ENCODE data around the gene HEXD.

Gene HEXD

DNA sequence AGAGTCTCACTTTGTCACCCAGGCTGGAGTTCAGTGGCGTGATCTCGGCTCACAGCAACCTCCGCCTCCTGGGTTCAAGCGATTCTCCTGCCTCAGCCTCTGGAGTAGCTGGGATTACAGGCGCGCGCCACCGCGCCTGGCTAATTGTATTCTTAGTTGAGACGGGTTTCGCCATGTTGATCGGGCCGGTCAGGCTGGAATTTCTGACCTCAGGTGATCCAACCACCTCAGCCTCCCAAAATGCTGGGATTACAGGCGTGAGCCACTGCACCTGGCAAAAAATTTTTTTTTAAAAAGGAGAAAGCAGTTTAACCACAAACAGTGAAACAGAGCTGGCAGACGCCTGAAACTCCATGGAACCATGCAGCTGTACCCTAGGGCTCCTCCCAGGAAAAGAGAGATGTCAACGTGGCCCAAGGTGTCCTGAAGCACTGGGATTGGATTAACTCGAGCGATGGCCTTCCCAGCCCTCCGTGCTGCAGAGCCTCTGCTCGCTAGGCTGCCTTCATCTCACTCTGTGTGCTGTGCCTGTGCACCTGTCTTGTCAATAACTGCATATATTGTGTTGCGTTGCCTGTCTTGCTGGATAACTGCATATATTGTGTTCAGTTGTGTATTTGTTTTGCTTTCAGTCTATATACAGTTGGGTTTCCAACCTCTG is 71.8 kb downstream of the HEXD start:
- no peak for TF ChIP-seq EZH2phosphoT487 (IDR thresholded peaks at IDR 0.05; ENCODE audit: low read length)
- TF ChIP-seq EZH2 (optimal IDR thresholded peaks at IDR 0.05; ENCODE audit: low read depth, low read length): no peak
- TF ChIP-seq, protein P1, sequence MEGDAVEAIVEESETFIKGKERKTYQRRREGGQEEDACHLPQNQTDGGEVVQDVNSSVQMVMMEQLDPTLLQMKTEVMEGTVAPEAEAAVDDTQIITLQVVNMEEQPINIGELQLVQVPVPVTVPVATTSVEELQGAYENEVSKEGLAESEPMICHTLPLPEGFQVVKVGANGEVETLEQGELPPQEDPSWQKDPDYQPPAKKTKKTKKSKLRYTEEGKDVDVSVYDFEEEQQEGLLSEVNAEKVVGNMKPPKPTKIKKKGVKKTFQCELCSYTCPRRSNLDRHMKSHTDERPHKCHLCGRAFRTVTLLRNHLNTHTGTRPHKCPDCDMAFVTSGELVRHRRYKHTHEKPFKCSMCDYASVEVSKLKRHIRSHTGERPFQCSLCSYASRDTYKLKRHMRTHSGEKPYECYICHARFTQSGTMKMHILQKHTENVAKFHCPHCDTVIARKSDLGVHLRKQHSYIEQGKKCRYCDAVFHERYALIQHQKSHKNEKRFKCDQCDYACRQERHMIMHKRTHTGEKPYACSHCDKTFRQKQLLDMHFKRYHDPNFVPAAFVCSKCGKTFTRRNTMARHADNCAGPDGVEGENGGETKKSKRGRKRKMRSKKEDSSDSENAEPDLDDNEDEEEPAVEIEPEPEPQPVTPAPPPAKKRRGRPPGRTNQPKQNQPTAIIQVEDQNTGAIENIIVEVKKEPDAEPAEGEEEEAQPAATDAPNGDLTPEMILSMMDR (IDR thresholded peaks at IDR 0.05; ENCODE audit: low read length): no peak
- DNase-seq: no peak
- no peaks in the 10 kb centered on the region for H3K9me3 ChIP-seq (replicated peaks; ENCODE audit: insufficient read depth, low read length)
- peak overlapping the region; percentile 60; the same call in 1 of the 2 replicates for H3K27ac ChIP-seq (ENCODE audit: low read length)
- no peaks in the 10 kb centered on the region for H4K20me1 ChIP-seq (ENCODE audit: insufficient read depth, low read length)
- no peak overlapping the region for H2AFZ ChIP-seq (ENCODE audit: low read length)
- H3K4me2 ChIP-seq (ENCODE audit: low read depth, low read length): peak overlapping the region; percentile 38
- no peaks in the 10 kb centered on the region for H3K9me2 ChIP-seq (replicated peaks; ENCODE audit: insufficient read depth, low read length)
- no peak overlapping the region; the same call in 1 of the 2 replicates for H3K9ac ChIP-seq (ENCODE audit: low read length)
- H3K4me1 ChIP-seq (ENCODE audit: low read length): peaks cover 35% of the 10 kb centered on the region
- H3K79me2 ChIP-seq (ENCODE audit: low read length): no peaks in the 10 kb centered on the region
- H3K4me3 ChIP-seq (ENCODE audit: low read length): no peak overlapping the region
- H3K27me3 ChIP-seq (replicated peaks; ENCODE audit: insufficient read depth, low read length): no peaks in the 10 kb centered on the region
- 0 out of 2 replicates have a peak, but pooled peaks cover 2% of the 10 kb centered on the region for H3K36me3 ChIP-seq (replicated peaks; ENCODE audit: insufficient read depth, low read length)
- peaks cover 29% of the 10 kb centered on the region for H3F3A ChIP-seq (ENCODE audit: insufficient read depth, low read length)

GRCh38 chr17:82490512-82491195 is 72.5 kb downstream of the HEXD start:
- TF ChIP-seq EZH2 (optimal IDR thresholded peaks at IDR 0.05; ENCODE audit: low read depth, low read length): no peak
- TF ChIP-seq, protein P1 (IDR thresholded peaks at IDR 0.05; ENCODE audit: low read length): peak; percentile 34
- 0 out of 2 replicates have a peak, but pooled peaks cover 2% of the 10 kb centered on the region for H3K36me3 ChIP-seq (replicated peaks; ENCODE audit: insufficient read depth, low read length)
- no peaks in the 10 kb centered on the region for H3K9me2 ChIP-seq (replicated peaks; ENCODE audit: insufficient read depth, low read length)
- H3K4me2 ChIP-seq (ENCODE audit: low read depth, low read length): peak overlapping the region; percentile 38
- H3K9ac ChIP-seq (ENCODE audit: low read length): no peak overlapping the region
- no peaks in the 10 kb centered on the region for H3K9me3 ChIP-seq (replicated peaks; ENCODE audit: insufficient read depth, low read length)
- peak overlapping the region; percentile 60; the same call in 1 of the 2 replicates for H3K27ac ChIP-seq (ENCODE audit: low read length)
- H3K4me1 ChIP-seq (ENCODE audit: low read length): peaks cover 35% of the 10 kb centered on the region
- H3K4me3 ChIP-seq (ENCODE audit: low read length): no peak overlapping the region
- DNase-seq: peak; percentile 73
- no peaks in the 10 kb centered on the region for H3K27me3 ChIP-seq (replicated peaks; ENCODE audit: insufficient read depth, low read length)
- no peaks in the 10 kb centered on the region for H4K20me1 ChIP-seq (ENCODE audit: insufficient read depth, low read length)
- peaks cover 34% of the 10 kb centered on the region for H3F3A ChIP-seq (ENCODE audit: insufficient read depth, low read length)
- H2AFZ ChIP-seq (ENCODE audit: low read length): no peak overlapping the region
- no peaks in the 10 kb centered on the region for H3K79me2 ChIP-seq (ENCODE audit: low read length)

GRCh38 chr17:82491196-82491530 is 73.0 kb downstream of the HEXD start:
- no peak overlapping the region for H3K9ac ChIP-seq (ENCODE audit: low read length)
- H3K79me2 ChIP-seq (ENCODE audit: low read length): no peaks in the 10 kb centered on the region
- no peaks in the 10 kb centered on the region for H3K9me2 ChIP-seq (replicated peaks; ENCODE audit: insufficient read depth, low read length)
- no peak for TF ChIP-seq EZH2phosphoT487 (IDR thresholded peaks at IDR 0.05; ENCODE audit: low read length)
- TF ChIP-seq EZH2 (optimal IDR thresholded peaks at IDR 0.05; ENCODE audit: low read depth, low read length): no peak
- TF ChIP-seq, protein P1 (IDR thresholded peaks at IDR 0.05; ENCODE audit: low read length): no peak
- no peak overlapping the region for H3K4me3 ChIP-seq (ENCODE audit: low read length)
- no peak overlapping the region for H3K4me2 ChIP-seq (ENCODE audit: low read depth, low read length)
- no peak for DNase-seq
- H3K27ac ChIP-seq (ENCODE audit: low read length): peak overlapping the region; percentile 60; the same call in 1 of the 2 replicates
- H4K20me1 ChIP-seq (ENCODE audit: insufficient read depth, low read length): no peaks in the 10 kb centered on the region
- H3K9me3 ChIP-seq (replicated peaks; ENCODE audit: insufficient read depth, low read length): no peaks in the 10 kb centered on the region
- no peaks in the 10 kb centered on the region for H3K27me3 ChIP-seq (replicated peaks; ENCODE audit: insufficient read depth, low read length)
- peaks cover 35% of the 10 kb centered on the region for H3K4me1 ChIP-seq (ENCODE audit: low read length)
- H3F3A ChIP-seq (ENCODE audit: insufficient read depth, low read length): peaks cover 39% of the 10 kb centered on the region
- no peak overlapping the region for H2AFZ ChIP-seq (ENCODE audit: low read length)
- H3K36me3 ChIP-seq (replicated peaks; ENCODE audit: insufficient read depth, low read length): 0 out of 2 replicates have a peak, but pooled peaks cover 2% of the 10 kb centered on the region
